NCI-H1092 (cell line): ENCODE results near the gene WNT4.
A peak's percentile ranks its signal among the peaks of the same experiment; 100 is the strongest.

Experiments
- DNase-seq: peaks from one replicate; lab custom pipeline; 2025; lab: John Stamatoyannopoulos, UW

WNT4 gene

DNA sequence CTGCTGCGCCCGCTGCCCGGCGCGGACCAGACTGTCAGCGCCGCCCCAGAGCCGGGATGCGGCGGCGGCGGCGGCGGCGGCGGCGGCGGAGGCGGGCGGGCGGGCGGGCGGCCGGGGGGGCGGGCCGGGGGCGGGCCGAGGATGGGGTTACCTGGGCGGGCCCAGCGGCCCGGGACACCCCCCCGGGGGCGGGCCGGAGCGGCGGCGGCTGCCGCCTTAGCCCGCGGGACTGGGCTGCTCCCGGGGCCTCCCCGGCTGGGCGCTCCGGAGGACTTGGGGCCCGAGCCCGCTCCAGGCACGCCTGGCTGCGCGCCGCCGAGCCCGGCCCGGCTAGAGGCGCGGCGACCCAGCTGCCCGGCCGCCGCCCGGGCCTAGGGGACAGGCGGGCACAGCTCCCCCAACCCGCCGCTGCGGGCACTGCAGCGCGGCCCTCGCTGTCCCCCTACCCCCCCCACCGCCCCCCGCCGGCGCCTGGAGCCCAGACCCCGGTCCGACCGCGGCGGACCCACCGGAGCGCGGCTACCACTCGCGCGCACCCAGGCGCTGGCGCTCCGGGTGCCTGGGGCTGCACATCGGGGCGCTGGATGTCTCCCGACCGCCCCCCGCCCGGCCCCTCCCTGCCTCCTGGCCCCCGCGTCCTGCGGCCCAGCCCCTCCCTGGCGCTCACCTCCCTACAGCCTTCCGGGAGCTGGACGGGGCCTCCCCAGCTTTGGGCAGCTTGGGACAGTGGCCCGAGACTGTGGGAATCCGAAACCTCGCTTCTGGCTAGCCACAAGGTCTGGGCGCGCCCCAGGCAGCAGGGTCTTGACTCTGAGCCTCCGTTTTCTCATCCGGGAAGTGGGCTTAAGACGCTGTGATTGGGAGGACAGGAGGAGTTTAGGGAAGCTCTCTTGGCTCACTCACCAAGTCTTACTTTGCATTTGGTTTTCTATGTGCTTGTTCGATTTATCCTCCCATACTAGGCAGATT is at the start of gene WNT4:
TSS of gene WNT4 (minus strand) at position 33 of the 969 bp plus-strand sequence. CDS start 175 bp downstream, outside the sequence.
- no peak for DNase-seq

DNA sequence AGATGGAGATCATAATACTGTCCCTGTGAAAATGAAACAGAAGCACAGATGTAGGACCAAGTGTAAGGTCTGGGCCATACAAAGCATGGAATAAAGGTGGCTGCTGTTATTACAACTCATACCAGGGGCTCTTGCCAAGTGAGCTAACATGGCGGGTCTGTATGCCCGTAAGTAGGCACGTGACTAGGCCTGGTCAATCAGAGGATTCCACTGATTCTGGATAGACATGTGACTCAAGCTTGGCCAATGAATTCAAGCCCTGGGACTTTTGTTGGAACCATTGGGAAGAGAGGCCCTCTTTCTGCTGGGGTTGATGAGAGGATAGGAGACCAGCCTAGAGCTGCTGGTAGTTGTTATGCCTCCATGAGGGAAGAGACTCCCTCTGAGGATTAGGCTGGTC is 47.8 kb upstream of the WNT4 start:
- no peak for DNase-seq

DNA sequence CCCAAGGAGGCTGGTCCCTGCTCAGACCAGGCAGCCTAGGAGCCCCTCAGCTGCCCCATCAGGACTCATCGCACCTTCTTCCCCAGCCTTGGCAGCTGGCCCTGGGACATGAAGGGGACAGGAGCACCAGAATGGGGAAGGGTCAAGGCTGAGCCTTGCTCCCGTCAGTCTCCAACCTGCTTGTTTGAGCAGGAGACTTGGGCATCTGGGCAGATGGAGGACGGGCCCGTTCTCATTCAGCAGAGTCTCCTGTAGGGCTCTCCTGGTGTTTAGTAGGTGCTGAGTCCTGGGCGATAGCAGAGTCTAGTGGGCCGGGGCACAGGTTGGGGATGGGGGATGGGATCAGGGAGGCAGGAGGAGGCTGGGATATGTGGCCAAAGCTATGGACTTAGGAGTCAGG is 47.4 kb upstream of the WNT4 start:
- DNase-seq, result no peak

GRCh38 chr1:22189619-22190018 is 46.7 kb upstream of the WNT4 start:
- DNase-seq, result no peak

DNA sequence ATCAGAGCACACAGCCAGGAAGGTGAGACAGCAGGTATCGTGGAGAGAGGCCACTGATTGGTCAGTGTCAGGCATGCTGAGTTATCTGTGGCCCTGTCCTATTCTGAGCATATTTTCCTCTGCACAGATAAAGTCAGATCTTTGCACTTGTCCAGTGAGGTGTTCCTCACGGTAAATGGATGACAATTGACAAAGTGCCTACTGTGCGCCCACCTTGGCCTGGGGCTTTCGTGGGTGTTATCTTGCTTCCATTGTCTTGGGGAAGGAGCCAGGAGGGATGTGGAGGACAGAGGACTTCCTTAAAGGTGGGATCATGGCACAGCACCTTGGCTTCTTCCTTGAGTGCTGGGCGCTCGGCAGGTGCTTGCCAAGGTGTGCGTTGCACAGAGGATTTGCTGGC is 46.0 kb upstream of the WNT4 start:
- no peak for DNase-seq

GRCh38 chr1:22188436-22188835 is 45.5 kb upstream of the WNT4 start:
- DNase-seq, result no peak

DNA sequence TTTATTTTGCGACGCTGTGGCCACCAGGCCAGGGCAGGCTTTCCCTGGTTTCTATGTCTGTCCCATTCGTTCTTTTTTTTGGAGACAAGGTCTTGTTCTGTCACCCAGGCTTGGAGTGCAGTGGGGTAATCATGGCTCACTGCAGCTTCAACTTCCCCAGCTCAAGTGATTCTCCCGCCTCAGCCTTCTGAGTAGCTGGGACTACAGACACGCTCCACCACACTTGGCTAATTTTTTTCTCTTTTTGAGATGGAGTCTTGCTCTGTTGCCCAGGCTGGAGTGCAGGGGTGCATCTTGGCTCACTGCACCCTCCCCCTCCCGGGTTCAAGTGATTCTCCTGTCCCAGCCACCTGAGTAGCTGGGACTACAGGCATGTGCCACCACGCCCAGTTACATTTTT is 43.4 kb upstream of the WNT4 start:
- no peak for DNase-seq

- DNase-seq, result peak; percentile 88
Observed at GRCh38 chr1:22184892-22185612, 42.2 kb upstream of the WNT4 start.

GRCh38 chr1:22184454-22184853 is 41.6 kb upstream of the WNT4 start:
- DNase-seq, result no peak

GRCh38 chr1:22182715-22183114 is 39.8 kb upstream of the WNT4 start:
- DNase-seq, result no peak

DNA sequence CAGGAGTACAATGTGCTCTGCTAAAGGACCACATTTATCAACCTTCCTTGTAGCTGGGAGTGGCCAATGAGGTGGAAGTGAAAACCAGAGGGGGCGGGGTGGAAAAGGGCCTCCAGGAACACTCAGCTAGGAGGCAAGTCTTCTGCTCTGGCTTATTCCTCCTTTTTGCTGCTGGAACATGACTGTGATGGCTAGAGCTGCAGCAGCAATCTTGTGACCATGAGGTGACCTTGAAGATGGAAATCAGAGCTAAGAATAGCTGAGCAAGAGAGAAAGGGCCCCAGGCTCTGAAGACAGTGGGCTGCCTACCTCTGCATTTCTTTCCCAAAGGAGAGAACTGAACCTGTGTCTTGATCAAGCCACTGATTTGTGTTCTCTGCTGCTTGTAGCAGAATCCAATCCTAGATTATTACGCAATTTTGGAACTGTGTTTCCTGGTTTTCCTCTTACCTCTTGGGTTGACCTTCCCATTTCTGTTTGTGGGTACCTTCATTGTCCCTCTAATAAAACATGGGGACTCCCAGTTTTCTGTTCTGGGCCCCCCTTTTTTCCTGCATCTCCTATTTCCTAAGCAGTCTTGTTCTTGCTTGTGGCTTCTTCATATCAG is 36.4 kb upstream of the WNT4 start:
- DNase-seq, result no peak

DNA sequence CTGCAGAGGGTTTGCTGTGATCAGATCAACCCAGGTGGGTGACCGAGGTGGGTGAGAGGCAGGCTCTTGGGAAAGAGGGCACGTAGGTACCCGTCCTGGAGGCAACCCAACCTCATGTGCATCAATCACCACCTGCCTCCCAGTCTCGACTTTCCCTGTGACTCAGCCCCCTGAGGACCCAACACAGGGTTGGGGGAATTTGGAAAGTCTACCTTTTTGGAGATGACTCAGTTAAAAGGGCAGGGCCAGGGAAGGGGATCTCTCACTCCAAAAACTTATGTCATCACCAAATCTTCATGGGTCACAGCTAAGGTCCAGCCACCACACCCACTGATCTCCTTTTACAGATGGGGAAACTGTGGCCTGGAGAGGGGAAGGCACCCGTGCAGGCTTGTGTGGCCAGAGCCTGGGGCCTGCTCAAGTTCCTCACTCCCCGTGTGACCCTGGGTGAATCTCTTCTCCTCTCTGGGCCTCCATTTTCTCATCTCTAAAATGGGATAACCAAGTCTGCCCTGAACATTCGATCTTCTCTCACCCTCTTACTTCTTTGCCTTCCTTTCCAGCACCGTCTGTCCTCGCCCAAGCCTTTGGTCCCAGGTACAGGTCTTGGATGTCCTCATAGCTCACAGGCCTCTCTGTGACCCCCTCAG is 34.6 kb upstream of the WNT4 start:
- DNase-seq, result no peak

DNA sequence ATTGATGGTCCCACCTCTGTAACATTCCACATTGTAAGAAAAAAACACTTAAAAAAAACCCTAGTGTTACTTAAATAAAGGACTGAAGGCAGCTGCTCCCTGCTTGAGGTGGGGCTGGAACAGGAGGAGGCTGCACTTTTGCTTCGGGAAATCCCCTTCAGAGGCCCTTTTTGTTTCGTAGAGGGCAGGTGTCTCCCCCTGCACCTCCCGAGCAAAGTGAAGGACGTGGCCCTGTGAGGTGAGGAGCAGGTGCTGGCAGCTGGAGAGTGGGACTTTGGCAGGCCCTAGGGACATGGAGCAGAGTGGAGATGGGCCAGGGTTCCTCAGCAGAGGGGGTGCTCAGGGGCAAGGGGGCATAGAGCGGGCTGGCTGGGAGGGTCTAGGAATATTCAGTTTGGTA is 33.4 kb upstream of the WNT4 start:
- DNase-seq, result peak; percentile 25

DNA sequence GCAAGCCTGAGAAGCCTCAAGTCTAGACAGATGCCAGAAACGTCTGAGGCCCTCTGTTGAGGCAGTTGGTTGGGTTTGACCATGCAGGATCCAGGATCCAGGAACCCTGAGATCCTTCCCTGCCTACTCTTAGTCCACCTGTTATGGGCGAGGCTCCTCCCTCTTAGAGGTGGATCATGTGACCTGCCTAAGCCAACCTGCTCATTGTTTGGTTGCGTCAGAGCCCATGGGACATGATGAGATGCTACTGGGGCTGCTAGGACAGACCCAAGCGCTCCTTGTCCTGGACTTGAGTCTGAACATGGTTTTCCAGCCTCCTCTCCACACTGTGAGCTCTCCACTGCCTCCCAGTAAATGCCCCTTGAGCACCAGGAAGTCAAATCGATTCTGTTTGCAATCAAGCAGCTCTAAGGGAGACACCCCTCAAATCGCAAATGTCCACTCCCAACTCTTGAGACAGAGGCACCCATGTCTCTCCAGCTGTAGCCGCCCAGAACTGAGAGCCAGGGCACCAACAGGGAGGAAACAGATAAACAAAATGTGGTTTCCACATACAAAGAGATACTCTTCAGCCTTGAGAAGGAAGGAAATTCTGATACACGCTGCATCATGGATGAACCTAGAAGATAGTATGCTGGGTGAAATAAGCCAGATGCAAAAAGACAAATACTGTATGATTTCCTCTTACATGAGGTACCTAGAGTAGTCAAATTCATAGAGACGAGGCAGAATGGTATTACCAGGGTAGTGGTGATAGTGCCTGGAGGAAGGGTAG is 31.7 kb upstream of the WNT4 start:
- DNase-seq, result no peak

- DNase-seq, result no peak
Observed at GRCh38 chr1:22171951-22172715, 29.2 kb upstream of the WNT4 start.

GRCh38 chr1:22169816-22170215 is 26.9 kb upstream of the WNT4 start:
- DNase-seq, result no peak

DNA sequence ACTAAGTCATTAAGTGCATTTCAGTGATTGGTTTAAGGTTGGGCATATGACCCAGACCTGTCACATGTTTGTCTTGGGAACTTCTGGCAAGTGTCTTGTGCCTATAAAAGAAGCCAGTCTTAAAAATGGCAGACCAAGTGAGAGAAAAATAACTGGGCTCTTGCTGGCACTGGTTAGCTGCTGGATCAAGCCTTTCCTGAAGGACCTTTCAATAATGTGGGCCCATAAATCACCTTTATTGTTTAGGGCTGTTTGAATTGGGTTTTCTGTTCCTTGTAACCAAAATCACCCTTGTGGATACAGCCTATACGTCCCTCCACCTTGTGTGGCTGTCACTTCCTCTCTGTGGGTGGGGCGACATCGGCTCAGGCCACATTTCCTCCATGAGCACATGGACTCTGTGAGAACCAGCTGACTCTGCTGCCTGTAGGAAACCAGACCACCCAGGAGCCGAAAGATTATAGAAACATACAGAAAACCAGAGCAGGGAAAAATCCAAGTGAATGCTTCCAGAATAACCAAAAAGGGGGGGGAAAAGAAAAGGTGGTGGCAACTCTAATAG is 25.6 kb upstream of the WNT4 start:
- no peak for DNase-seq

- no peak for DNase-seq
Observed at GRCh38 chr1:22166439-22166838, 23.5 kb upstream of the WNT4 start.

DNA sequence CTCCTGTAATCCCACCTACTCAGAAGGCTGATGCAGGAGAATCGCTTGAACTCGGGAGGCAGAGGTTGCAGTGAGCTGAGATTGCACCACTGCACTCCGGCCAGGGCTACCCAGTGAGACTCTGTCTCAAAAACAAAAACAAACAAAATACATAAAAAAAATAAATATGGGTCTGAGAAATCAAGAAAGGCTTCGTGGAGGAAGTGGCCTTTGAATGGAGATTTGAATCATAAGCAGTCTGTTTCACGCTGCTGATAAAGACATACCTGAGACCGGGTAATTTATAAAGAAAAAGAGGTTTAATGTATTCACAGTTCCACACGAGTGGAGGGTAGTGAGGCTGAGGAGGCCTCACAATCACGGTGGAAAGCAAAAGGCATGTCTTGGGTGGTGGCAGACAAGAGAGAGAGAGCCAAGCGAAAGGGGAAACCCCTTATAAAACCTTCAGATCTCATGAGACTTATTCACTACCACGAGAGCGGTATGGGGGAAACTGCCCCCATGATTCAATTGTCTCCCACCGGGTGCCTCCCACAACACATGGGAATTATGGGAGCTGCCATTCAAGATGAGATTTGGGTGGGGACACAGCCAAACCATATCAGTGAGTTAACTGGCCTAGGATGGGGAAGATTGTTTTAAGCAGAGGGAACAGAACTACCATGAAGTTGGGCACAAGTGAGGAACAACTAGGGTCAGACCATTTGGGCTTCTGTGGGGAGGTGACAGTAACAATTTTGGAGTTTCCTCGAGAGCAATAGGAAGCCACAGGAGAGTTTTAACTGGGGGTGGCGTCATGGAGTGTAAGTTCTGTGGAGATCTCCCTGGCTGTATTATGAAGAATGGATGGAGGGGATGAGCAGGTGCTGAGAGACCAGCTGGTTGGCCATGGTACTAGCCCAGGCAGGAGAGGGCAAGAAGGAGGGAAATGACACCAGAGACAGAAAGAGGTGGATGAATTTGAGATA is 22.2 kb upstream of the WNT4 start:
- DNase-seq, result no peak
